K562 (cell line): Measurements from ENCODE around the gene IGSF9. TPM values are rescaled to one million over a fixed set of nuclear protein-coding genes. Genes with fewer than 3 reads are reported as not detected.

Experiments used
- BHLHE40 ChIP-seq: IDR thresholded peaks from 2 replicates; pipeline ENCODE4 v1.6.1; 2011; ENCODE audit warnings: low read length, improper control_type of control experiment
- CEBPB ChIP-seq: fragments of 450-650 bp; IDR thresholded peaks from 2 replicates; pipeline ENCODE4 v1.6.1; 2016; ENCODE audit warnings: missing genetic modification characterization, missing compliant biosample characterization
- CHD2 ChIP-seq: IDR thresholded peaks from 2 replicates; pipeline ENCODE4 v1.6.1; 2011; ENCODE audit warnings: low read depth, low read length
- ELF4 ChIP-seq: fragments of 450-650 bp; formaldehyde crosslinking; IDR thresholded peaks from 2 replicates; pipeline ENCODE4 v1.4.0; 2022; ENCODE audit warnings: missing genetic modification characterization
- EP300 ChIP-seq: IDR thresholded peaks from 2 replicates; pipeline ENCODE4 v1.6.1; 2012; ENCODE audit warnings: low read length, improper control_type of control experiment
- ETS2 ChIP-seq: IDR thresholded peaks from 2 replicates; pipeline ENCODE4 v1.6.1; 2016; ENCODE audit warnings: borderline replicate concordance, missing genetic modification characterization, mild to moderate bottlenecking, moderate library complexity, missing compliant biosample characterization; ENCODE audit not compliant: poor library complexity, severe bottlenecking
- ETV5 ChIP-seq: sonication (generic); formaldehyde crosslinking; IDR thresholded peaks from 2 replicates; pipeline ENCODE4 v1.4.0; 2020; ENCODE audit warnings: low read depth, mild to moderate bottlenecking, missing genetic modification reagents
- HNRNPUL1 ChIP-seq: fragments of 200-400 bp; formaldehyde crosslinking; IDR thresholded peaks from 2 replicates; pipeline ENCODE4 v1.6.1; 2017; ENCODE audit warnings: low read length
- KDM5B ChIP-seq: fragments of 200-600 bp; sonication (generic); IDR thresholded peaks from 2 replicates; pipeline ENCODE4 v1.6.1; 2012; ENCODE audit warnings: low read depth, mild to moderate bottlenecking, moderate library complexity, low read length, control low read depth, inconsistent platforms; ENCODE audit not compliant: insufficient replicate concordance
- PHTF2 ChIP-seq: fragments of 250-450 bp; sonication (Bioruptor Pico); IDR thresholded peaks from 2 replicates; pipeline ENCODE4 v1.5.0; 2021; ENCODE audit warnings: mild to moderate bottlenecking
- POLR2A ChIP-seq: fragments of 450-650 bp; conservative IDR thresholded peaks from 2 replicates; pipeline ENCODE4 v1.6.1; 2016
- POLR2G ChIP-seq: fragments of 200-400 bp; formaldehyde crosslinking; IDR thresholded peaks from 2 replicates; pipeline ENCODE4 v1.6.1; 2017; ENCODE audit warnings: low read depth, mild to moderate bottlenecking, antibody characterized with exemption, low read length, moderate library complexity
- TCF3 ChIP-seq: sonication (generic); formaldehyde crosslinking; IDR thresholded peaks from 2 replicates; pipeline ENCODE4 v1.4.0; 2020; ENCODE audit warnings: mild to moderate bottlenecking, missing genetic modification reagents
- THRAP3 ChIP-seq: fragments of 450-650 bp; IDR thresholded peaks from 2 replicates; pipeline ENCODE4 v1.6.1; 2016; ENCODE audit warnings: mild to moderate bottlenecking, inconsistent platforms, borderline replicate concordance
- ZFP1 ChIP-seq: fragments of 450-650 bp; formaldehyde crosslinking; IDR thresholded peaks from 2 replicates; pipeline ENCODE4 v1.4.0; 2020; ENCODE audit warnings: mild to moderate bottlenecking, mixed read lengths
- ZNF347 ChIP-seq: fragments of 450-650 bp; formaldehyde crosslinking; IDR thresholded peaks from 2 replicates; pipeline ENCODE4 v1.4.0; 2020; ENCODE audit warnings: low read depth, mild to moderate bottlenecking, moderate library complexity
- ZNF717 ChIP-seq: fragments of 250-450 bp; sonication (Bioruptor Pico); IDR thresholded peaks from 2 replicates; pipeline ENCODE4 v1.5.0; 2021
- ZSCAN32 ChIP-seq: fragments of 450-650 bp; formaldehyde crosslinking; IDR thresholded peaks from 2 replicates; pipeline ENCODE4 v1.4.0; 2020; ENCODE audit warnings: mild to moderate bottlenecking, moderate library complexity
- polyA plus RNA-seq, 8 experiments: library from polyadenylated mRNA; depleted of rRNA in 4 of 8; stranded (reverse) in 5 of 8; unstranded in 3 of 8; fragments of >200 nt; fragmentation: Nextera tagmentation in 2 of 8; fragmentation: Illumina TruSeq in 1 of 8; extraction: Ambion mirVana in 2 of 8; extraction: Trizol in 1 of 8; gene quantifications; 2 replicates each; pipeline versions ENCODE4 v1.2.1 to v1.2.3, GENCODE V29; 2011 to 2014; ENCODE audit warnings: inconsistent platforms in 1 of 8, missing spikeins in 1 of 8
- total RNA-seq, 7 experiments: library from RNA; depleted of rRNA in 6 of 7; stranded (reverse); fragments of >200 nt in 6 of 7; fragmentation: Illumina TruSeq in 2 of 7; extraction: Trizol in 2 of 7; gene quantifications; 2 replicates each; pipeline versions ENCODE4 v1.2.1 to v1.2.3, GENCODE V29; 2011 to 2021; ENCODE audit warnings: low replicate concordance in 1 of 7
- TF ChIP-seq, protein P1 (sequence below): sonication (generic); formaldehyde crosslinking; IDR thresholded peaks from 2 replicates; pipeline ENCODE4 v1.8.1; 2022; ENCODE audit warnings: missing genetic modification reagents
- TF ChIP-seq, protein P2 (sequence below): fragments of 250-450 bp; sonication (Bioruptor Pico); IDR thresholded peaks from 2 replicates; pipeline ENCODE4 v1.8.0; 2021; ENCODE audit warnings: moderate library complexity, mild to moderate bottlenecking, inconsistent platforms
- TF ChIP-seq, protein P3 (sequence below): sonication (generic); formaldehyde crosslinking; IDR thresholded peaks from 2 replicates; pipeline ENCODE4 v1.8.1; 2023; ENCODE audit warnings: mild to moderate bottlenecking, missing genetic modification reagents, moderate library complexity
- TF ChIP-seq, protein P4 (sequence below): fragments of 450-650 bp; IDR thresholded peaks from 2 replicates; pipeline ENCODE4 v1.6.1; 2016; ENCODE audit warnings: borderline replicate concordance
- TF ChIP-seq, protein P5 (sequence below): fragments of 450-650 bp; IDR thresholded peaks from 2 replicates; pipeline ENCODE4 v1.6.1; 2017; ENCODE audit warnings: mild to moderate bottlenecking, moderate library complexity

IGSF9 gene
- total and polyA plus RNA-seq, 9 of the 15 experiments (the other 6 are each of a cell fraction or from before 2014, with no cell fraction given), result 0.03 to 0.29 (median 0.07) TPM; not detected in 1

DNA sequence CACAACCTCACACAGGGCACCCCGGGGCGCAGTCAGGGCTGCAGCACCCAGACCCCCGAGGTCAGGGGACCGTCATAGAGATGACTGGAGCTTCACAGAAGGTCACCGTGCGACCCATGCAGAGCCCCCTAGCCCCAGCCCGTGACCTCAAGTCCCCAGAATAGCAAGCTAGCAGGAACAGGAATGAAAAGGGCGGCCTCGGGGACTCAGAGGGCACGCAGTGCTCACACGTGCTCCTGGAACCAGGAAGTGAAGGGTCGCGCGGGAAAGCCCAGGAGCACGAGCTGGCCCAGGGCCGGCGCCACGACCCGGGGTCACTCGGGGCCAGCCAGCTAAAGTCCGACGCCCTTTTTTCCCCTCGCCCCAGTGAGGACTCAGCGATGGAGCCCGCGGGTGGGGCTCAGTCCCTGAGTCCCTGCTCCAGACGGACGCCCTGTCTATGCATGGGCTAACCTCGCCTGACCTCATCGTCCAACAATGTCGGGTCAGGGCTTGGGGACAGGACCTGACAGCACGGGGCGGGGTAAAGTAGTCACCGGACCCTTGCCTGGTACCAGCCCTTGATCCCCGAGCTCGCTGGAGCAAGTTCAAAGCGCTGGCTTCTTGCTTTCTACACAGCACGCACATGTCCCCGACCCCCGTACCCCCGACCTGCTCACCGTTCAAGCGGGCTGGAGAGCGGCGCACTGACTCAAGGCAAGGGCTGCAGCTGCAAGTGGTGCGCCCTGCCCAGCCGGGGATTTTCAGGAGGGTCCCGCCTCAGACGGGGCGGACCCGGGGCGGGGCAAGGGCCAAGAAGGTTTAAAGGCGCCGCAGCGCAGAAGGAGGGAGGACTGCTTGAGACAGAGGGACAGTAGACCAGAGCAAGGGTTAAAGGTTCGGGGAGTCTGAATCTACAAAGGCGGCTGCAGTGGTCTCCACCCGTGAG, 20.4 kb downstream of the IGSF9 start, which contains the start of gene TAGLN2 (continued):
- peak; percentile 42 for TF ChIP-seq CHD2
- TF ChIP-seq POLR2A, result peak; percentile 98
- TF ChIP-seq BHLHE40, result peak; percentile 75
- no peak for TF ChIP-seq HNRNPUL1
- peak; percentile 96 for TF ChIP-seq KDM5B
- TF ChIP-seq, protein P1, sequence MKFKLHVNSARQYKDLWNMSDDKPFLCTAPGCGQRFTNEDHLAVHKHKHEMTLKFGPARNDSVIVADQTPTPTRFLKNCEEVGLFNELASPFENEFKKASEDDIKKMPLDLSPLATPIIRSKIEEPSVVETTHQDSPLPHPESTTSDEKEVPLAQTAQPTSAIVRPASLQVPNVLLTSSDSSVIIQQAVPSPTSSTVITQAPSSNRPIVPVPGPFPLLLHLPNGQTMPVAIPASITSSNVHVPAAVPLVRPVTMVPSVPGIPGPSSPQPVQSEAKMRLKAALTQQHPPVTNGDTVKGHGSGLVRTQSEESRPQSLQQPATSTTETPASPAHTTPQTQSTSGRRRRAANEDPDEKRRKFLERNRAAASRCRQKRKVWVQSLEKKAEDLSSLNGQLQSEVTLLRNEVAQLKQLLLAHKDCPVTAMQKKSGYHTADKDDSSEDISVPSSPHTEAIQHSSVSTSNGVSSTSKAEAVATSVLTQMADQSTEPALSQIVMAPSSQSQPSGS, result no peak; the same call in 1 of the 2 replicates
- no peak for TF ChIP-seq ZSCAN32 (CRISPR knock-in tag)
- TF ChIP-seq, protein P2, sequence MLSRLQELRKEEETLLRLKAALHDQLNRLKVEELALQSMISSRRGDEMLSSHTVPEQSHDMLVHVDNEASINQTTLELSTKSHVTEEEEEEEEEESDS (CRISPR knock-in tag), result no peak
- 0 out of 2 replicates have a peak, but pooled peaks have one; percentile 25 for TF ChIP-seq ZNF717 (CRISPR knock-in tag)
- no peak for TF ChIP-seq PHTF2 (CRISPR knock-in tag)
- no peak for TF ChIP-seq ELF4 (CRISPR knock-in tag)
- TF ChIP-seq ETV5, result no peak; the same call in 1 of the 2 replicates
- TF ChIP-seq, protein P3, sequence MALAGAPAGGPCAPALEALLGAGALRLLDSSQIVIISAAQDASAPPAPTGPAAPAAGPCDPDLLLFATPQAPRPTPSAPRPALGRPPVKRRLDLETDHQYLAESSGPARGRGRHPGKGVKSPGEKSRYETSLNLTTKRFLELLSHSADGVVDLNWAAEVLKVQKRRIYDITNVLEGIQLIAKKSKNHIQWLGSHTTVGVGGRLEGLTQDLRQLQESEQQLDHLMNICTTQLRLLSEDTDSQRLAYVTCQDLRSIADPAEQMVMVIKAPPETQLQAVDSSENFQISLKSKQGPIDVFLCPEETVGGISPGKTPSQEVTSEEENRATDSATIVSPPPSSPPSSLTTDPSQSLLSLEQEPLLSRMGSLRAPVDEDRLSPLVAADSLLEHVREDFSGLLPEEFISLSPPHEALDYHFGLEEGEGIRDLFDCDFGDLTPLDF, result peak; percentile 43
- no peak for TF ChIP-seq EP300
- TF ChIP-seq, protein P4, sequence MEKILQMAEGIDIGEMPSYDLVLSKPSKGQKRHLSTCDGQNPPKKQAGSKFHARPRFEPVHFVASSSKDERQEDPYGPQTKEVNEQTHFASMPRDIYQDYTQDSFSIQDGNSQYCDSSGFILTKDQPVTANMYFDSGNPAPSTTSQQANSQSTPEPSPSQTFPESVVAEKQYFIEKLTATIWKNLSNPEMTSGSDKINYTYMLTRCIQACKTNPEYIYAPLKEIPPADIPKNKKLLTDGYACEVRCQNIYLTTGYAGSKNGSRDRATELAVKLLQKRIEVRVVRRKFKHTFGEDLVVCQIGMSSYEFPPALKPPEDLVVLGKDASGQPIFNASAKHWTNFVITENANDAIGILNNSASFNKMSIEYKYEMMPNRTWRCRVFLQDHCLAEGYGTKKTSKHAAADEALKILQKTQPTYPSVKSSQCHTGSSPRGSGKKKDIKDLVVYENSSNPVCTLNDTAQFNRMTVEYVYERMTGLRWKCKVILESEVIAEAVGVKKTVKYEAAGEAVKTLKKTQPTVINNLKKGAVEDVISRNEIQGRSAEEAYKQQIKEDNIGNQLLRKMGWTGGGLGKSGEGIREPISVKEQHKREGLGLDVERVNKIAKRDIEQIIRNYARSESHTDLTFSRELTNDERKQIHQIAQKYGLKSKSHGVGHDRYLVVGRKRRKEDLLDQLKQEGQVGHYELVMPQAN, result peak; percentile 54
- TF ChIP-seq POLR2G, result peak; percentile 96
- no peak for TF ChIP-seq CEBPB (tag)
- TF ChIP-seq THRAP3, result no peak
- 0 out of 2 replicates have a peak, but pooled peaks have one; percentile 11 for TF ChIP-seq TCF3 (CRISPR knock-in tag)
- TF ChIP-seq, protein P5, sequence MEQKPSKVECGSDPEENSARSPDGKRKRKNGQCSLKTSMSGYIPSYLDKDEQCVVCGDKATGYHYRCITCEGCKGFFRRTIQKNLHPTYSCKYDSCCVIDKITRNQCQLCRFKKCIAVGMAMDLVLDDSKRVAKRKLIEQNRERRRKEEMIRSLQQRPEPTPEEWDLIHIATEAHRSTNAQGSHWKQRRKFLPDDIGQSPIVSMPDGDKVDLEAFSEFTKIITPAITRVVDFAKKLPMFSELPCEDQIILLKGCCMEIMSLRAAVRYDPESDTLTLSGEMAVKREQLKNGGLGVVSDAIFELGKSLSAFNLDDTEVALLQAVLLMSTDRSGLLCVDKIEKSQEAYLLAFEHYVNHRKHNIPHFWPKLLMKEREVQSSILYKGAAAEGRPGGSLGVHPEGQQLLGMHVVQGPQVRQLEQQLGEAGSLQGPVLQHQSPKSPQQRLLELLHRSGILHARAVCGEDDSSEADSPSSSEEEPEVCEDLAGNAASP, result peak; percentile 92
- no peak for TF ChIP-seq ZNF347 (CRISPR knock-in tag)
- TF ChIP-seq ETS2 (tag), result no peak
- TF ChIP-seq ZFP1 (CRISPR knock-in tag), result 0 out of 2 replicates have a peak, but pooled peaks have one; percentile 4
